HG03575 (cell line): ENCODE measurements around the gene ZNF384.

Experiments used
- ATAC-seq: cut with Tn5 transposase; IDR thresholded peaks from one replicate; pipeline ENCODE4 v1.9.1; 2021; ENCODE audit not compliant: unreplicated experiment, insufficient number of reproducible peaks, low FRiP score; ENCODE audit errors: extremely low read depth

Gene ZNF384

GRCh38 chr12:6699989-6700645, 10.9 kb upstream of the ZNF384 start:
- ATAC-seq, result no peak

GRCh38 chr12:6699259-6699988, 10.2 kb upstream of the ZNF384 start:
- no peak for ATAC-seq

- ATAC-seq, result no peak
Observed at GRCh38 chr12:6698352-6699046, 9.3 kb upstream of the ZNF384 start.

GRCh38 chr12:6697584-6698351, 8.6 kb upstream of the ZNF384 start:
- no peak for ATAC-seq

DNA sequence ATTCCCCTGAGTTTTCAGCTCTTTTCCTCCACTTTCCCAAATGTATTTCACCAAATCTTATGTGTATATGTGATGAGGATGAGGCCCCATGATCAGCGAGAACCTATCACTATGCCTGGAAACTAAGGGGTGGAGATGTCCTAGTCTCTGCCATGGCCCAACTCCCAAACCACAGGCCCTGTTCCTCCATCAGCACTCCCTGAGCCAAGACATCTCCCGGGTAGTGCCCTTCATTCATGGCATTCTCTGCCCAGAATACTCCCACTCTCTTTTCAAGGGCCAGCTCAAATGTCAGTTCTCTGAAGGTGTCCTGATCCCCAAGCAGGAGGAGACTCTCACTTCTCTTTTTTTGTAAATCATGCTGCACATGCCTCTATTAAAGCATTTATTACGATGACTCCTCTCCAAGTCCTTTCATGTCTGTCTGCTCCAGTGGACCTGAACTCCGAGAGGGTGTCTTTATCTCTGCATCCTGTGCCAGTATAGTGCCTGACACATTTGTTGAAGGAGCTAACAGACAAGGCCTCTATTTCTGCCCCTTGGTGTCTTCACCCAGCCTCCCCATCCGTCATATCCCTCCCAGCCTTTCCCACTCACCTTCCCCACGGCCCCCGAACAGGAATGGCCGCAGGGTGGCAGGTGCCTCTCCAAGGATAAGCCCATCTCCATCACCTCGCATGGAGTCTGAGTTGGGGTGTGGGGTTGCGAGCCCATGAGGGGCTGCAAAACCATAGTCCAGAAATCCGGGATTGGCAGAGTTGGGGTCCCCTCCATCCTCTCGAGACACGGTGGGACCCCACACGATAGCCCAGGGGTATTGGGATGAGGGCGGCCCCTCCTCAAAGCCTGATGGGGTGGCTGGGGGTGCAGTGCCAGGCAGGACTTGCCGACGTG, 7.8 kb upstream of the ZNF384 start:
- no peak for ATAC-seq

DNA sequence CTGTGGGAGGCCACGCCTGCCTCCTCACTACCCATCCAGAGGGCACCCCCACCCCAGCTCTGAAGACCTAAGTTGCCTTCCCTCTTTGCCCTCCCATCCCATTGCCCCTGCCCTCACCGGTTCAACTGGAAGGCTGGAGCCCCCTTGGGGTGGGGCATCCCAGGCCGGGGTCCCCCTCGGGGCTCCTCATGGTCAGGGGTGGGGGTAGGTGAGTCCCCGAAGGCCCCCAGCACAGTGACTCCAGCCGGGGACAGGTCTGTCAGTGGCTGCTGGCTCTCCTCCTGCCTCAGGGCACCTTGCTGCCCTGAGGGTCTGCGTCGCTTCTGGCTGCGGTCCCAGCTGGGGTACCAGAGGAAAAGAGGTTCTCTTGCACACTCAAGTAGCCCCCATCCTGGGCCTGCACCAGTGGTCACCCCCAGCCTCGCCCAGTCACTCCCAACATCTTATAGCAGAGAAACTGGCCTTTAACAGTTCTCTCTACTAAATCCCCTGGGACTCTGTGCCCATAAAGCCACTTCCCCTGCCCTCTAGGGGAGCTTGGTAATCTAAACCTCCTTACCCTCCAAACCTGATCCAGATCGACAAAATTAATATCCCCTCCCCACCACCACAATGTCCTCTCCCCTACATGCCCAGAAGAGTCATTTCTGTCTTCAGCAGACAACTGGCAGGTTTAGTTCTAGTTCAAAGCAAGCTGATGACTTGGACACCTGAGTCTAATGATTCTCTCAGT, 6.3 kb upstream of the ZNF384 start:
- ATAC-seq, result no peak

GRCh38 chr12:6694701-6695100, 5.5 kb upstream of the ZNF384 start:
- no peak for ATAC-seq

DNA sequence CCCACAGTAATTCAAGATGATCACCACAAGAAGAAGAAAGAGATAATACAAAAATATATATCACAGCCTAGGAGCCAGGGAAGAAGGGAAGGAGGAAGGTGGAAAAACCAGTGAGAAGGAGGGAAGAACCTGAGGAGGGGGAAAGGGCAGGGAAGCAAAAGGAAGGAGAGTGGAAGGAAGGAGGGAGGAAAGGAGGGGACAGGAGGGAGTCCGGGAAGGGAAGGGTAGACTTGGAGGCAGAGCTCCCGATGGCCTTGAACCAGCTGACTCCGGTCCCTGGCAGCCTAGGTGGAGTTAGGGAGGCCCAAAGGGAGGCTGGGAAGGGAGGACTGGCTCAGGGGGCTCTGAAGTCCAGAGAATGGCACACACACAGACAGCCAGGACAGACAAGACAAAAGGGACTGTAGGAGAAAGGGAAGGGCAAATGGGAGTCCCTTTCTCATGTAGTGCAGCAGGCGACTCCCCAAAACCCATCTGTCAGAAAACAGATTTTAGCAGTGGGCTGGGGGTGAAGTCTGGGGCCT, 4.7 kb upstream of the ZNF384 start:
- no peak for ATAC-seq

DNA sequence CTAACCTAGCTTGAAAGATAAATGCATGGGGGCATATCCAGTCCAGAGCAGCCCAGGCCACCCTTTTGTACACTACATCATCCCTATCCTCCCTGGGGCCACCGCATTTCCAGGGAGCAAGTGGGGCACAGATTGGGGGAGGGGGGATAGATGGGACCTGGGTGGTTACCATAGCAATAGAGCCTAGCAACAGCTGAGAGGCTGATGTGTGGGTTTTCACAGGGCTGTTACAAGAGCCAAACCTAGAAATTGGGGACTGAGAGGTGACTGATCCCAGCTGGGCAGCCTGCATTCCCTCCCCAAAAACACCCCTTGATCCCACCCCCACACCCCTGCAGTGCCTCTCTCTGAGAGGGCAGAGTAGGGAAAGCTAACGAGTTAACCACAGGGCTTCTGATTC, 3.7 kb upstream of the ZNF384 start:
- ATAC-seq, result no peak

- ATAC-seq, result no peak
Observed at GRCh38 chr12:6691473-6691872, 2.3 kb upstream of the ZNF384 start.

DNA sequence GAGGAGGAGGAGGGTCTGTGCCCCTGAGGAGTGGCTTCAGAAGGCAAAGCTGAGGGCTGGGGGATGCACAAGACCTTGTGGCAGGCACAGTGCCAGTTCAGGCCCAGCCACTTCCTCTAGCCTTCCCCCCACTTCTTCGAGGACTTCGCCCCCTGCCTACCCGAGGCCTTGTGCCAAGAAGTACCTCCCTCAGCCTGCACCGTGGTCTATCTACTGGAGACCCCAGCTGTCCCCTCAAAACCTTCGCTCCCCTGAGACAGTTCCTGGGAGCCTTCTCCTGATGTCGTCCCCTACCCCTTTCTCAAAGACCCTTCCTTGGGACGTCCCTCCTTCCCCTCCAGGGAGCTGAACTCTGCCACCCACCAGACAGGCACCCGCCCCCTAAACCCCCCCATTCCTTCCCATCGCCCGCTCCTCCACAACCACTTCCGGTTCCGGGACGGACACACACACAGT, 604 bp downstream of the ZNF384 start:
- ATAC-seq, result no peak

DNA sequence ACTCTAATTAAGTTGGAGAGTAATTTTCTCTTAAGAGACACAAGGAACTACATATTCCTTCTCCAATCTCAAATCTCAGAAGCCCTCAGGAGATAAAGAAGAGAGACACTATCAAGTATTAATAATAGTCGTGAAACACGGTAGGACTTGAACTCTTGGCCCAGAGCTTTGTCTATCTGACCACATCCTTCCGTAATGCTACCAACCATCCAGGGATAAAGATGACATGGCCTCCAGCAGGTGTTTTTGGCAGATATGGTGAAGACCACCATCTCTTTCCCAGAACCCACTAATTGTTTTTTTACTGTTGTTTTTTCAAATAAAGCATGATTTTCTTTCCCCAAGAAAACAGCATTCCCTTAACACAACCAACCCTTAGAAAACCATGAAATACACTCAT, 3.4 kb downstream of the ZNF384 start:
- no peak for ATAC-seq

DNA sequence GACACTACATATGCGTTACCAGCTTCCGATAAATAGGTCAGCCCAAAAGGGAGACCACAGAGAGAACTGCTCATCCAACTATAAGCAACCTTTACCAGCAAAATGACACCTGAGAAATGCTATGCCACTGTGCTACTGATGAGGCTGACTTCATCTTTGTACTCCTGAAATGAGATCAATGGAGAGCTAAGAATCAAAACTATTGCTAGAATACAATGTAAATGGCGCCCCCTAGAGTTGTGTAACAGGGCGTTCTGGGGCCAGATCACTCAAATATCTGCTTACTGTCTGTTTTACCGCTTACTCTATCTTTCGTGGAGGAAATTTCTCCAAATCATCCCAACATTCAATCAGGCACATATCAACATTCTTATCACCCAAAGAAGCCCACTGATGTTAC, 4.6 kb downstream of the ZNF384 start:
- no peak for ATAC-seq

GRCh38 chr12:6676962-6677361, 12.2 kb downstream of the ZNF384 start:
- ATAC-seq, result no peak

- ATAC-seq, result no peak
Observed at GRCh38 chr12:6672143-6672542, 17.0 kb downstream of the ZNF384 start.

GRCh38 chr12:6667559-6668210, 21.5 kb downstream of the ZNF384 start:
- ATAC-seq, result no peak

GRCh38 chr12:6666211-6666610, 23.0 kb downstream of the ZNF384 start:
- ATAC-seq, result no peak
